H1 (cell line): Measurements from ENCODE around the gene ENTPD6. TPM values are rescaled to one million over a fixed set of nuclear protein-coding genes. Genes with fewer than 3 reads are reported as not detected.

Experiments
- NRF1 ChIP-seq: IDR thresholded peaks from 2 replicates; pipeline ENCODE4 v1.6.1; 2011; ENCODE audit warnings: mild to moderate bottlenecking, low read depth, low read length, improper control_type of control experiment
- polyA plus RNA-seq, 7 experiments: library from polyadenylated mRNA; depleted of rRNA in 3 of 7; stranded (reverse) in 5 of 7; unstranded in 2 of 7; fragments of >200 nt in 5 of 7; fragments of 200-250 nt in 2 of 7; gene quantifications; 1 replicate in 5 of 7; 2 replicates in 1 of 7; 4 replicates in 1 of 7; pipeline versions ENCODE4 v1.2.1 to v1.2.3, GENCODE V29; 2011 to 2013; ENCODE audit warnings: missing spikeins in 2 of 7, mixed read lengths in 2 of 7
- total RNA-seq: library from RNA; stranded (reverse); fragmentation: NEBNext Ultra II Directional; extraction: Animal tissue kit (Norgen Biotek cat#: 25700); gene quantifications from 2 replicates; pipeline ENCODE4 v1.2.1, GENCODE V29; 2021

Gene ENTPD6
- total and polyA plus RNA-seq, 2 of the 8 experiments (the other 6 are each of a cell fraction or from before 2014, with no cell fraction given) = 47.8 to 57.3 TPM

DNA sequence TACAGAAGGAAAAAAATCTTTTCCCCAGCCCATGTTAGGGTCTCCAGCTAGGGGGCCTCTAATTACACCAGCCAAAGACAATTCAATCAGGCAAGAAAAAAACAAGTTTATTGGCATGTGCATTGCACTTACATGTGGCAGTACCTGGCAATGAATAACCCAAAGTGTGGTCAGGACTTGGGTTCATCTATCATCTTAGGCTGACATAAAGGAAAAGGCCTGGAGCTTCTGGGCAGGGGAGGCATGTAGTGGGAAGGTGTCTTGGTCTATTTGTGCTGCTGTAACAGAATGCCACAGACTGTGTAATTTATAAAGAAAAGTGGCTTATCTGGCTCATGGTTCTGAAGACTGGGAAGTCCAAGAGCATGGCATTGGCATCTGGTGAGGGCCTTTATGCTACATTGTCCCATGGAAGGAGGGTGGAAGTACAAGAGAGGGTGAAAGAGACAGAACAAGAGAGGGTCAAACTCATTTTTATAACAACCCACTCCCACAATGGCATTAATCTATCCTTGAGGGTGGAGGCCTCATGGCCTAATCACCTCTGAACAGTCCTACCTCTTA lies 48.0 kb downstream of the ENTPD6 start (continued):
- no peak for TF ChIP-seq NRF1
